Transverse colon (tissue), 4 donors: ENCODE results near the gene CENPK. TPM values are rescaled to one million over a fixed set of nuclear protein-coding genes. Genes with fewer than 3 reads are reported as not detected.
A peak's percentile ranks its signal among the peaks of the same experiment; 100 is the strongest.

Experiments used
- DNase-seq: peaks from one replicate; pipeline ENCODE4 v3.0.0-alpha.2; 2019
- H3K27ac ChIP-seq, 4 donors: fragments of 200-600 bp; sonication (generic); 2 replicates each; pipeline ENCODE4 v1.5.1; 2016 to 2018; ENCODE audit warnings: inconsistent platforms in 4 of 4
- H3K27me3 ChIP-seq: fragments of 200-600 bp; sonication (generic); 2 replicates; pipeline ENCODE4 v1.5.1; 2017; ENCODE audit warnings: inconsistent platforms
- H3K36me3 ChIP-seq, 4 donors: fragments of 200-600 bp; sonication (generic); 2 replicates each; pipeline ENCODE4 v1.5.1; 2017 to 2019; ENCODE audit warnings: inconsistent platforms in 4 of 4
- H3K4me1 ChIP-seq, 4 donors: fragments of 200-600 bp; sonication (generic); 2 replicates each; pipeline ENCODE4 v1.5.1; 2017 to 2020; ENCODE audit warnings: inconsistent platforms in 4 of 4
- H3K4me3 ChIP-seq, 4 donors: fragments of 200-600 bp; sonication (generic); 1 replicate in 1 of 4; 2 replicates in 3 of 4; pipeline versions ENCODE4 v1.5.1 to v1.6.1; 2017 to 2019; ENCODE audit warnings: inconsistent platforms in 4 of 4
- H3K9me3 ChIP-seq, 2 donors: fragments of 200-600 bp; sonication (generic); 2 replicates each; pipeline ENCODE4 v1.5.1; 2017 to 2019; ENCODE audit warnings: inconsistent platforms in 2 of 2
- CTCF ChIP-seq, 5 experiments: fragments of 200-600 bp in 3 of 5; fragments of 450-650 bp in 2 of 5; sonication (generic) in 3 of 5; IDR thresholded peaks; 1 replicate in 2 of 5; 2 replicates in 3 of 5; pipeline ENCODE4 v1.5.1; 2016 to 2017; ENCODE audit warnings: antibody characterized with exemption in 5 of 5, inconsistent platforms in 3 of 5, mild to moderate bottlenecking in 2 of 5, moderate library complexity in 1 of 5
- EP300 ChIP-seq: sonication (generic); formaldehyde crosslinking; IDR thresholded peaks from one replicate; pipeline ENCODE4 v1.6.1; 2017; ENCODE audit warnings: antibody characterized with exemption, low read depth
- POLR2A ChIP-seq: fragments of 450-650 bp; IDR thresholded peaks from one replicate; pipeline ENCODE4 v1.6.1; 2016; ENCODE audit warnings: antibody characterized with exemption, mild to moderate bottlenecking, moderate library complexity
- POLR2AphosphoS5 ChIP-seq, 3 donors: sonication (generic); formaldehyde crosslinking; IDR thresholded peaks; one replicate each; pipeline ENCODE4 v1.6.1; 2016; ENCODE audit warnings: antibody characterized with exemption in 3 of 3
- WGBS, 2 donors: methylation state at CpG; one replicate each; pipeline ENCODE4 v1.1.5; 2018; ENCODE audit warnings: low coverage in 1 of 2; 5-methylcytosine and 5-hydroxymethylcytosine counted together
- in situ Hi-C, 4 donors: fragments of 200-750 bp; cut with MboI; loops; one replicate each; pipeline versions ENCODE4 v1.15.0 to v1.15.1; 2017; ENCODE audit warnings: low sequenced_read_pairs in 3 of 4, low pct_ligation_motif_present in 1 of 4, low pct_unique_long_range_greater_than_20kb in 1 of 4
- intact Hi-C: fragments of 100-400 bp; cut with DNase I; formaldehyde crosslinking; loops from one replicate; pipeline ENCODE4 v1.15.1; 2023; ENCODE audit warnings: low total_unique reads
- total RNA-seq, 4 donors: library from RNA; depleted of rRNA; stranded (reverse); fragments of >200 nt; gene quantifications; one replicate each; pipeline ENCODE4 v1.1.0, GENCODE V29; 2016

Gene CENPK
- total RNA-seq, 4 donors from 2014 or later, result 2.0 to 7.6 (median 5.2) TPM; not detected in 1

GRCh38 chr5:65577141-65577540, 14.2 kb upstream of the CENPK start:
- intact Hi-C loops, result no loop called here

GRCh38 chr5:65570598-65571226, 7.7 kb upstream of the CENPK start:
- TF ChIP-seq POLR2AphosphoS5 (IDR thresholded peaks at IDR 0.05), result no peak
- TF ChIP-seq CTCF (IDR thresholded peaks at IDR 0.05), result no peak
- TF ChIP-seq EP300, result no peak
- no peak for TF ChIP-seq POLR2A
- intact Hi-C loops, result no loop called here
- WGBS, 2 donors, result 92 to 94% methylated on average over 2 of the region's 2 CpGs
- Histone ChIP-seq H3K27me3 (no peaks in the 10 kb centered on the region), H3K9me3 (no peaks in the 10 kb centered on the region), H3K27ac (no peak overlapping the region), H3K4me3 (no peak overlapping the region), H3K36me3 (peaks cover 0 to 26% (median 11%) of the 10 kb centered on the region in 4 donors), H3K4me1 (peaks cover 0 to 8% (median 2%) of the 10 kb centered on the region in 4 donors)
- DNase-seq, result no peak
- in situ Hi-C loops, result no loop called here

More at GRCh38 chr5:65577141-65577540, 14.2 kb upstream of the CENPK start:
- H3K4me3 ChIP-seq, result no peak overlapping the region
- TF ChIP-seq EP300 (no peak), POLR2AphosphoS5 (IDR thresholded peaks at IDR 0.05) (no peak), POLR2A (no peak), CTCF (IDR thresholded peaks at IDR 0.05) (no peak)
- in situ Hi-C loops, result no loop called here
- H3K36me3 ChIP-seq, result peaks cover 0 to 21% (median 3%) of the 10 kb centered on the region in 4 donors
- H3K27ac ChIP-seq, result no peak overlapping the region
- H3K27me3 ChIP-seq, result no peaks in the 10 kb centered on the region
- no peaks in the 10 kb centered on the region for H3K4me1 ChIP-seq
- no peaks in the 10 kb centered on the region for H3K9me3 ChIP-seq
- DNase-seq, result no peak

- in situ Hi-C loops, result no loop called here
- intact Hi-C loops, result no loop called here
- Histone ChIP-seq H3K27ac (no peak overlapping the region), H3K27me3 (no peaks in the 10 kb centered on the region), H3K4me1 (peaks cover 0 to 35% (median 26%) of the 10 kb centered on the region in 4 donors), H3K4me3 (no peak overlapping the region), H3K9me3 (no peaks in the 10 kb centered on the region), H3K36me3 (peaks cover 0 to 20% (median 5%) of the 10 kb centered on the region in 4 donors)
- TF ChIP-seq POLR2AphosphoS5 (IDR thresholded peaks at IDR 0.05) (no peak), EP300 (no peak), CTCF (IDR thresholded peaks at IDR 0.05) (no peak), POLR2A (no peak)
- 75 to 83% methylated on average over 5 of the region's 5 CpGs for WGBS, 2 donors
- DNase-seq, result no peak
These were observed 3.5 kb upstream of the CENPK start for GRCh38 chr5:65566505-65566904.

GRCh38 chr5:65563777-65564176, 809 bp upstream of the CENPK start:
- H3K27ac ChIP-seq, result peak overlapping the region; percentile 81 to 93 (median 88)
- H3K4me3 ChIP-seq, result peak overlapping the region; percentile 65 to 89 (median 76)
- no peaks in the 10 kb centered on the region for H3K9me3 ChIP-seq
- in situ Hi-C loops, result no loop called here
- peaks cover 0 to 30% (median 22%) of the 10 kb centered on the region in 4 donors for H3K4me1 ChIP-seq
- no peaks in the 10 kb centered on the region for H3K27me3 ChIP-seq
- intact Hi-C loops, result no loop called here
- peaks cover 0 to 11% (median 2%) of the 10 kb centered on the region in 4 donors for H3K36me3 ChIP-seq
- TF ChIP-seq POLR2A (no peak), CTCF (IDR thresholded peaks at IDR 0.05) (no peak), EP300 (no peak)
- DNase-seq, result no peak
- WGBS, 2 donors, result 3 to 6% methylated on average over 11 of the region's 11 CpGs
